ENCODE data around the gene EXT2.

EXT2 gene

GRCh38 chr11:44083906-44084305 lies 11.6 kb upstream of the EXT2 start:
- Histone ChIP-seq H3K4me2 (ENCODE audit: low read length) (no peak overlapping the region), H4K20me1 (ENCODE audit: insufficient read depth, low read length) (no peaks in the 10 kb centered on the region)
- TF ChIP-seq EZH2phosphoT487 (IDR thresholded peaks at IDR 0.05; ENCODE audit: low read depth) (no peak), CTCF (IDR thresholded peaks at IDR 0.05; ENCODE audit: low read depth, low read length) (no peak)

GRCh38 chr11:44085330-44085729 lies 10.1 kb upstream of the EXT2 start:
- Histone ChIP-seq H3K4me2 (ENCODE audit: low read length) (no peak overlapping the region), H3K27ac (ENCODE audit: low read length) (no peak overlapping the region), H3K9ac (ENCODE audit: low read length) (no peak overlapping the region), H2AFZ (ENCODE audit: low read depth, low read length) (no peak overlapping the region), H3K9me3 (ENCODE audit: insufficient read depth, low read length) (no peaks in the 10 kb centered on the region; the same call in 1 of the 2 replicates), H3K79me2 (ENCODE audit: low read length) (no peaks in the 10 kb centered on the region), H3K4me1 (ENCODE audit: low read length) (no peaks in the 10 kb centered on the region), H3K27me3 (ENCODE audit: low read depth, low read length) (no peaks in the 10 kb centered on the region), H3K36me3 (replicated peaks; ENCODE audit: low read depth, low read length) (peaks cover 5% of the 10 kb centered on the region), H4K20me1 (ENCODE audit: insufficient read depth, low read length) (no peaks in the 10 kb centered on the region), H3K4me3 (ENCODE audit: low read length) (no peak overlapping the region)
- TF ChIP-seq CTCF (IDR thresholded peaks at IDR 0.05; ENCODE audit: low read depth, low read length) (no peak), EZH2phosphoT487 (IDR thresholded peaks at IDR 0.05; ENCODE audit: low read depth) (no peak)

More at GRCh38 chr11:44083906-44084305, 11.6 kb upstream of the EXT2 start:
- Histone ChIP-seq H2AFZ (ENCODE audit: low read depth, low read length) (no peak overlapping the region), H3K4me3 (ENCODE audit: low read length) (no peak overlapping the region), H3K9ac (ENCODE audit: low read length) (no peak overlapping the region), H3K9me3 (ENCODE audit: insufficient read depth, low read length) (no peaks in the 10 kb centered on the region; the same call in 1 of the 2 replicates), H3K27ac (ENCODE audit: low read length) (no peak overlapping the region), H3K36me3 (replicated peaks; ENCODE audit: low read depth, low read length) (peaks cover 5% of the 10 kb centered on the region), H3K79me2 (ENCODE audit: low read length) (no peaks in the 10 kb centered on the region), H3K4me1 (ENCODE audit: low read length) (no peaks in the 10 kb centered on the region), H3K27me3 (ENCODE audit: low read depth, low read length) (no peaks in the 10 kb centered on the region)

GRCh38 chr11:44088377-44088776 lies 7.1 kb upstream of the EXT2 start:
- TF ChIP-seq CTCF (IDR thresholded peaks at IDR 0.05; ENCODE audit: low read depth, low read length) = no peak
- no peak overlapping the region for H3K9ac ChIP-seq (ENCODE audit: low read length)
- H3K9me3 ChIP-seq (ENCODE audit: insufficient read depth, low read length) = no peaks in the 10 kb centered on the region; the same call in 1 of the 2 replicates
- no peaks in the 10 kb centered on the region for H4K20me1 ChIP-seq (ENCODE audit: insufficient read depth, low read length)
- H3K4me2 ChIP-seq (ENCODE audit: low read length) = no peak overlapping the region
- H3K27me3 ChIP-seq (ENCODE audit: low read depth, low read length) = no peaks in the 10 kb centered on the region
- no peaks in the 10 kb centered on the region for H3K79me2 ChIP-seq (ENCODE audit: low read length)
- no peak overlapping the region for H3K27ac ChIP-seq (ENCODE audit: low read length)
- no peaks in the 10 kb centered on the region for H3K4me1 ChIP-seq (ENCODE audit: low read length)
- H3K4me3 ChIP-seq (ENCODE audit: low read length) = no peak overlapping the region
- H3K36me3 ChIP-seq (replicated peaks; ENCODE audit: low read depth, low read length) = peaks cover 5% of the 10 kb centered on the region
- H2AFZ ChIP-seq (ENCODE audit: low read depth, low read length) = no peak overlapping the region

DNA sequence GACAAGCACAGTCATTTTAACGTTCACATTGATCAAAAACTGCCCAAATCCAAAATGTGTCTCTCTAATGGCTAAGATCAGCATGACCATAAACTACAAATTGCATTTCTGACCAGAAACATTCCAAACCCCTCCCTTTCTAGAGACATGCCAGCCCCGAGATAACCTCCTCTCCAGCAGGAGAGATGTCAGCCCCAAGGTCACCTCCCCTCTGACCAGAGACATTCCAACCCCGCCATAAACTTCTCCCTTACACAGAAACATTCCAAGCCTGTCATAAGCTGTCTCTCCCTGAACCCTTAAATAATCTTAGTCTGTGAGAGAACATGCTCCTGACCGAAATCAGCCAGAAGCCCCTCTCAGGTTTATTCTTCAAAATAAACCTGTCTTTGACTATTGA lies 6.6 kb upstream of the EXT2 start:
- Histone ChIP-seq H3K9me3 (ENCODE audit: insufficient read depth, low read length) (no peaks in the 10 kb centered on the region; the same call in 1 of the 2 replicates), H3K79me2 (ENCODE audit: low read length) (no peaks in the 10 kb centered on the region)
- TF ChIP-seq CTCF (IDR thresholded peaks at IDR 0.05; ENCODE audit: low read depth, low read length) = no peak
- no peak for TF ChIP-seq EZH2phosphoT487 (IDR thresholded peaks at IDR 0.05; ENCODE audit: low read depth)

More for the DNA sequence above, 6.6 kb upstream of the EXT2 start:
- Histone ChIP-seq H3K27me3 (ENCODE audit: low read depth, low read length) (no peaks in the 10 kb centered on the region), H3K36me3 (replicated peaks; ENCODE audit: low read depth, low read length) (peaks cover 4% of the 10 kb centered on the region), H3K4me1 (ENCODE audit: low read length) (no peaks in the 10 kb centered on the region; the same call in 1 of the 2 replicates), H2AFZ (ENCODE audit: low read depth, low read length) (no peak overlapping the region), H3K27ac (ENCODE audit: low read length) (no peak overlapping the region), H4K20me1 (ENCODE audit: insufficient read depth, low read length) (no peaks in the 10 kb centered on the region), H3K4me3 (ENCODE audit: low read length) (no peak overlapping the region), H3K9ac (ENCODE audit: low read length) (no peak overlapping the region), H3K4me2 (ENCODE audit: low read length) (no peak overlapping the region)

All from OCI-LY3 (cell line).